Measurements from ENCODE around the gene TGFB2. TPM values are rescaled to one million over a fixed set of nuclear protein-coding genes. Genes with fewer than 3 reads are reported as not detected.

TGFB2 gene
- total and polyA plus RNA-seq, 2 donors (not counting 1 experiment from before 2014, with no cell fraction given): 0.55 to 0.76 TPM

GRCh38 chr1:218430346-218430745 is 85.2 kb downstream of the TGFB2 start:
- Mint-ChIP-seq H3K4me3 (no peak overlapping the region), H3K27ac (no peak overlapping the region), H3K9me3 (ENCODE audit: insufficient read depth) (no peaks in the 10 kb centered on the region), H3K4me1 (no peaks in the 10 kb centered on the region), H3K27me3 (no peaks in the 10 kb centered on the region)
- Histone ChIP-seq H3K27ac (ENCODE audit: low read length in 2 of 2) (no peak overlapping the region), H3K79me2 (ENCODE audit: control insufficient read depth, insufficient read depth, low read length) (no peaks in the 10 kb centered on the region), H3K27me3 (replicated peaks in 1 of 4; ENCODE audit: control extremely low read depth in 1 of 4, control insufficient read depth in 3 of 4, insufficient read depth in 4 of 4, low read length in 3 of 4) (no peaks in the 10 kb centered on the region), H3K9ac (ENCODE audit: low read length) (no peak overlapping the region), H3K4me2 (replicated peaks; ENCODE audit: low read depth, low read length, poor library complexity, severe bottlenecking) (no peak overlapping the region), H3K9me3 (ENCODE audit: control extremely low read depth in 1 of 3, control insufficient read depth in 2 of 3, insufficient read depth in 1 of 3, low read length in 2 of 3) (no peaks in the 10 kb centered on the region), H3K4me3 (ENCODE audit: control extremely low read depth in 1 of 5, extremely low read depth in 1 of 5, insufficient read depth in 1 of 5, low read depth in 2 of 5, low read length in 4 of 5) (no peak overlapping the region), H3K4me1 (ENCODE audit: control insufficient read depth in 2 of 2, insufficient read depth in 2 of 2, low read length in 2 of 2) (no peaks in the 10 kb centered on the region), H2AFZ (ENCODE audit: insufficient read depth, low read depth, low read length, poor library complexity, severe bottlenecking) (no peak overlapping the region), H3K36me3 (replicated peaks in 1 of 2; ENCODE audit: control extremely low read depth in 1 of 2, control insufficient read depth in 1 of 2, extremely low read depth in 1 of 2, insufficient read depth in 2 of 2, low read length in 1 of 2) (no peaks in the 10 kb centered on the region), H4K20me1 (ENCODE audit: control insufficient read depth, insufficient read depth, low read length, poor library complexity, severe bottlenecking) (no peaks in the 10 kb centered on the region)
- no CpG with 5 or more reads among the region's 1 CpG for WGBS (ENCODE audit: insufficient coverage)
- intact Hi-C loops (cut with micrococcal nuclease): no loop called here
- CTCF ChIA-PET: interaction anchor here (0.7 kb wide), 1 partner anchor 19 kb away, joined by 3 read pairs; no protein-coding TSS in a partner anchor
- DNase-seq (no peak), ATAC-seq (ENCODE audit: low read depth) (no peak)
- POLR2A ChIA-PET: no interaction called here
- TF ChIP-seq CTCF (IDR thresholded peaks at IDR 0.05) (no peak), EZH2 (IDR thresholded peaks at IDR 0.05; ENCODE audit: borderline replicate concordance, insufficient read depth, low read depth, low read length, poor library complexity, severe bottlenecking) (no peak)

GRCh38 chr1:218430822-218431221 is 85.7 kb downstream of the TGFB2 start:
- no peak overlapping the region for H3K27ac Mint-ChIP-seq
- TF ChIP-seq EZH2 (IDR thresholded peaks at IDR 0.05; ENCODE audit: borderline replicate concordance, insufficient read depth, low read depth, low read length, poor library complexity, severe bottlenecking): no peak
- no peak for TF ChIP-seq CTCF (IDR thresholded peaks at IDR 0.05)
- 82% methylated on average over 1 of the region's 2 CpGs for WGBS (ENCODE audit: insufficient coverage)
- Histone ChIP-seq H2AFZ (ENCODE audit: insufficient read depth, low read depth, low read length, poor library complexity, severe bottlenecking) (no peak overlapping the region), H3K4me3 (ENCODE audit: control extremely low read depth in 1 of 5, extremely low read depth in 1 of 5, insufficient read depth in 1 of 5, low read depth in 2 of 5, low read length in 4 of 5) (no peak overlapping the region), H3K9ac (ENCODE audit: low read length) (no peak overlapping the region), H3K4me2 (replicated peaks; ENCODE audit: low read depth, low read length, poor library complexity, severe bottlenecking) (no peak overlapping the region), H3K27me3 (replicated peaks in 1 of 4; ENCODE audit: control extremely low read depth in 1 of 4, control insufficient read depth in 3 of 4, insufficient read depth in 4 of 4, low read length in 3 of 4) (no peaks in the 10 kb centered on the region), H3K9me3 (ENCODE audit: control extremely low read depth in 1 of 3, control insufficient read depth in 2 of 3, insufficient read depth in 1 of 3, low read length in 2 of 3) (no peaks in the 10 kb centered on the region), H3K4me1 (ENCODE audit: control insufficient read depth in 2 of 2, insufficient read depth in 2 of 2, low read length in 2 of 2) (no peaks in the 10 kb centered on the region), H3K79me2 (ENCODE audit: control insufficient read depth, insufficient read depth, low read length) (no peaks in the 10 kb centered on the region), H4K20me1 (ENCODE audit: control insufficient read depth, insufficient read depth, low read length, poor library complexity, severe bottlenecking) (no peaks in the 10 kb centered on the region), H3K27ac (ENCODE audit: low read length in 2 of 2) (no peak overlapping the region), H3K36me3 (replicated peaks in 1 of 2; ENCODE audit: control extremely low read depth in 1 of 2, control insufficient read depth in 1 of 2, extremely low read depth in 1 of 2, insufficient read depth in 2 of 2, low read length in 1 of 2) (no peaks in the 10 kb centered on the region)
- intact Hi-C loops (cut with micrococcal nuclease): no loop called here
- H3K4me3 Mint-ChIP-seq: no peak overlapping the region
- CTCF ChIA-PET: no interaction called here
- H3K27me3 Mint-ChIP-seq: no peaks in the 10 kb centered on the region
- no peak for DNase-seq
- no peak for ATAC-seq (ENCODE audit: low read depth)
- no peaks in the 10 kb centered on the region for H3K4me1 Mint-ChIP-seq
- POLR2A ChIA-PET: no interaction called here
- no peaks in the 10 kb centered on the region for H3K9me3 Mint-ChIP-seq (ENCODE audit: insufficient read depth)
